NCI-H1092 treated with DMSO at 0.1 percent for 48 hours (cell line): Measurements from ENCODE around the gene ATXN7L1.
"Not testable (repeated sequence)": the region's sequence is repeated elsewhere in the genome, so short reads cannot be mapped to it uniquely, and the experiment has no call there.

Experiments
- DNase-seq: peaks from one replicate; lab custom pipeline; 2025; lab: John Stamatoyannopoulos, UW

ATXN7L1 gene

GRCh38 chr7:105705427-105705826 is 171.0 kb downstream of the ATXN7L1 start:
- DNase-seq: no peak

- no peak for DNase-seq
Observed at GRCh38 chr7:105703207-105703930, 173.0 kb downstream of the ATXN7L1 start.

- DNase-seq: no peak
Observed at GRCh38 chr7:105699568-105700236, 176.7 kb downstream of the ATXN7L1 start.

GRCh38 chr7:105698531-105698930 is 177.9 kb downstream of the ATXN7L1 start:
- DNase-seq: no peak

GRCh38 chr7:105697753-105698152 is 178.6 kb downstream of the ATXN7L1 start:
- no peak for DNase-seq

- not testable (repeated sequence) for DNase-seq
Observed at GRCh38 chr7:105697169-105697568, 179.2 kb downstream of the ATXN7L1 start.

GRCh38 chr7:105693576-105693975 is 182.8 kb downstream of the ATXN7L1 start:
- no peak for DNase-seq

GRCh38 chr7:105691680-105692564 is 184.5 kb downstream of the ATXN7L1 start:
- DNase-seq: peak; percentile 69

GRCh38 chr7:105691082-105691679 is 185.2 kb downstream of the ATXN7L1 start:
- no peak for DNase-seq

- DNase-seq: no peak
Observed at GRCh38 chr7:105690325-105690945, 186.0 kb downstream of the ATXN7L1 start.

GRCh38 chr7:105689067-105689819 is 187.2 kb downstream of the ATXN7L1 start:
- DNase-seq: no peak

- DNase-seq: no peak
Observed at GRCh38 chr7:105688617-105689016, 187.8 kb downstream of the ATXN7L1 start.

GRCh38 chr7:105685161-105685560 is 191.2 kb downstream of the ATXN7L1 start:
- DNase-seq: no peak

- peak; percentile 93 for DNase-seq
Observed at GRCh38 chr7:105682341-105683060, 193.9 kb downstream of the ATXN7L1 start.

GRCh38 chr7:105680505-105681187 is 195.8 kb downstream of the ATXN7L1 start:
- no peak for DNase-seq

GRCh38 chr7:105678811-105679495 is 197.4 kb downstream of the ATXN7L1 start:
- DNase-seq: no peak

GRCh38 chr7:105677817-105678573 is 198.4 kb downstream of the ATXN7L1 start:
- DNase-seq: no peak

- DNase-seq: no peak
Observed at GRCh38 chr7:105677410-105677730, 199.0 kb downstream of the ATXN7L1 start.
